ENCODE measurements around the gene WNT9A. TPM values are rescaled to one million over a fixed set of nuclear protein-coding genes. Genes with fewer than 3 reads are reported as not detected.

WNT9A gene
- total RNA-seq, 1 donor from 2014 or later: 14.6 TPM

- DNase-seq: peak; percentile 68
Observed at GRCh38 chr1:227941509-227942020, 6.2 kb downstream of the WNT9A start.

DNA sequence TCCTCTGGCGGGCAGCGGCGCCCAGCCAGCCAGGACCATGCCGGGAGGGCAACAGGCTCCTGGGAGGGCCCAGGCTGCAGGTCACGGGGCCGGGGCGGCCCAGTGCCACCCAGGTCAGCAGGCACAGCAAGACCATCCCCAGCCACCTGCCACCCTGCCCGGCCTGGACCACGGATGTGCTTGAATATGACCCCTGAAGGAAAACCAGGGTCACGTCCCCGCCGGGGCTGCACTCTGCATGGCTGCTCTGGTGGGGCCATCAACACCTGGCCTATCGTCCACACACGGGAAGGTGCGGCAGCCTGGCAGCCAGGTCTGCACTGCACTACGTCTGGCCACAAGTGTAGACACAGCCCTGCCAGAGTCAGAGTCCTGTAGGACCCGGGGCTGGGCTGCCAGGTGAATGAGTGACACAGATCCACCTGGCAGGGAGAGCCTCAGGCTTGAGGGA, 6.9 kb downstream of the WNT9A start:
- no peak for DNase-seq

- no peak for DNase-seq
Observed at GRCh38 chr1:227939791-227940771, 7.7 kb downstream of the WNT9A start.

DNA sequence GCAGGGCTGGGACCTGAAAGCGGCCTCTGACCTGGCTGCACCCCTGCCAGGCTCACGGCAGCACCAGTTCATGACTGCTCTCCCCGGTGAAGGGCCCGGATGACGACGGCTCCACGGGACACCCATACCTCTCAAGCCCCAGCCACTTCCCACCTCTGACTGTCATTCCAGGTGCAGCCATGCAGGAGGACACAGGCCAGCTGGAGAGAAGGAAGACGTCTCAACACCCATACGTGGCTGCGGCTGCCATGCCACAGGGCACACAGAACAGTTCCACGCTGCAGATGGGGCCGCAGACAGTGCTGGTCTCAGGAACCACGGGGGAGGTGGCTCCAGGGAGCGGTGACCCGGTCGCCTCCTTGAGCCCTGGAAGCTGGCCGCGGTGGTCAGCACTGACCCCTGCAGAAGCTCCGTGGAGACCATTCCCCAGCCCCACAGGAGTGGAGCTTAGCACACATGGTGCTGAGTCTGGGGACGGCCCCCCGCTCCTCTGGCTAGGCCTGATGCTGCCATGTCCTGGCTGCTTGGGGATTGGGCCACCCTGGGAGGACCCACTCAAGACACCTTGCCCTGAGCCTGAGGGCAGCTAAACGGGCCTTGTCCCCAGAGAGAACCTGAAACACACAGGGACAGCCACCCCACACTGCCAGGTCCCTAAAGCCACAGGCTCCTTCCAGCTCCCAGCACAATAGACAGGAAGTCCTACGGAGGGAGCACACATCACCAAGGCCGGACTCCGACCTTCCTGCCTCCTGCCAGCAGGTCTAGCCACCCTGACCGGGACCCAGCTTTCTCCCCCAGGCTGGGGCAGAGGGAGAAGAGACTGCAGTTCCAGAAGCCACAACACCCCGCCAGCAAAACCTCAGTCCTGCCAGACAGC, 8.6 kb downstream of the WNT9A start:
- no peak for DNase-seq

DNA sequence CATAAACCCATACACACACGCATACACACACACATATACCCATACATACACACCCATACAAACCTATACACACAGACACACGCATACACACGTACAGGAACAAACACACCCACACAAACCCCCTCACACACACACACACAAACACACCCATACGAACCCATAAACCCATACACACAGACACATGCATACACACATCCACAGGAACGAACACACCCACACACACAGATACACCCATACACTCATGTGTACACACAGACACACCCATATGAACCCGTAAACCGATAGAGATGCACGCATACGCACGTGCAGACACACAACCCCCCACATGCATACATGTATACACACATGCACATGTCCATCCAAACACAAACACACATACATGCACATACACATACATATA, 9.5 kb downstream of the WNT9A start:
- DNase-seq: no peak

- DNase-seq: no peak
Observed at GRCh38 chr1:227937838-227938145, 9.9 kb downstream of the WNT9A start.

DNA sequence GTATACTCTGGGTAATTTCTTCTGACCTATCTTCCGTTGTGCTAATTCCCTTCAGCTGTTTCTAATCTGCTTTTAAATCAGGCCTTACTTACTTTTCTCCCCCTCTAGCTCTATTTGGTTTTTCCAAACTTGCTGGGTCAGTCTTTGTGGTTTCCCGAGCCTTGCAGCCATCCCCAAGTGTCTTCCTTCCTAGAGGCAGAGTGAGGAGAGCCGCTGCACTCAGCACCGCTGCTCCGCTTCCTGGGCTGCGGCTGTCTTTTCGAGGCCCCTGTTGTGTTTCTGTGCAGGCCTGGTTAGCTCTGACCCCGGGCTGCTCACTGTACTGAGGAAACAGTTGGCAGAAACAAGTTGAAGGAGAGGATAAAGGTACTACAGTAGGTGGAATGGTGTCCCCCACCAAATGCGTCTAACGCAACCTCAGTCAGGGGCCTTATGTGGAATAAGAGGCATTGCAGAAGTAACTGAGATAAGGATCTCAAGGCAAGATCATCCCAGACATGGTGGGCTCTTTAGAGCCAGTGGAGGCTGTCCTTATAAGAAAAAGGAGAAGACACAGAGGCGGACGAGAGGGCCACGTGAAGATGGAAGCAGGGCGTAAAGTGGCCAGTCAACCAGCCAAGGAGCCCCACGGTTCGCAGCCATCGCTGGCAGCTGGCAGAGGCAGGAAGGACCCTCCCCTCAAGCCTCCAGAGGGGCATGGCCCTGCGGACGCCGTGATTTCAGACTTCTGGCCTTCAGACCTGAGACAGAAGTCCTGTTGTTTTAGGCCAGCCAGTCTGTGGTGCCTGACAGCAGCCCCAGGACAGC, 10.5 kb downstream of the WNT9A start:
- DNase-seq: no peak

GRCh38 chr1:227935826-227936225, 11.9 kb downstream of the WNT9A start:
- no peak for DNase-seq

- DNase-seq: peak; percentile 61
Observed at GRCh38 chr1:227934476-227935313, 13.0 kb downstream of the WNT9A start.

- DNase-seq: no peak
Observed at GRCh38 chr1:227929751-227930472, 17.8 kb downstream of the WNT9A start.

GRCh38 chr1:227928811-227929375, 18.8 kb downstream of the WNT9A start:
- no peak for DNase-seq

DNA sequence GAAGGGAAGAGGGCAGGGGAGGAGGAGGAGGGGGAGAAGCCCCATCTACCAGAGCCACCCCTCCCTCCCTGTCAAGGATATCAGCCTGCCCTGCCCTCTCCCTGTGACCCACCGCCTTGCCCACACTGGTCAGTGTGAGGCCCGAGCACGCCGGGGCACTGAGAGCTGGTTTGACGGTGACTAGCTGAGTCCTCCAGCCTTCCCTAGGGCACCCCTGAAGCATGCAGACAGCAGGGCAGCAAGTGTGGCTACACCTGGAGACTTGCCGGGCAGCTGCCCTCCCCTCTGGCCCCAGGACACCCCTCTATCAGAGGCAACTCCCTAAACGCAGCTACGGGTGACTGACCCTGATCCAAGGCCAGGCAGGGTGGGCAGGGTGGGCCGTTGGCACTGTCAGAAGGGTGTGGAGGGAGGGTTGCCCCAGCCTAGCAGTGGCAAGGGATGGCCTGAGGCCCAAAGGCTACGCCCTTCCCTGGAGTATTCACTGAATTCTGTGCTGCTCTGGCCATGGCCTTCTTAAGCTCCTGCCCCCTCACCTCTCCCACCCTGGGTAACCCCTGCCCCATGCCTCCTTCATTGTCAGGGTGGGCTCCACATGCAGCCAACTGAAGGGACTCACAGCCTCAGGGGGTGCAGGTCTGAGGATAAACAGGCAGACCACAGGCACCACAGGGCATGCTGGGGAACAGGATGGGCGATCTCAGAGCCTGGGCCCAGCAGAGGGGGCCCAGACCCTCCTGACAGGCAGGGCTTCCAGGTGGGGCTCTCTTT, 19.6 kb downstream of the WNT9A start:
- no peak for DNase-seq

GRCh38 chr1:227926896-227927885, 20.5 kb downstream of the WNT9A start:
- DNase-seq: no peak

- DNase-seq: no peak
Observed at GRCh38 chr1:227926216-227926791, 21.4 kb downstream of the WNT9A start.

GRCh38 chr1:227925582-227926198, 22.0 kb downstream of the WNT9A start:
- DNase-seq: no peak

GRCh38 chr1:227924833-227925574, 22.7 kb downstream of the WNT9A start:
- no peak for DNase-seq

Measured in tongue (tissue), 2 donors.